ENCODE results near the gene ZSCAN30. TPM values are rescaled to one million over a fixed set of nuclear protein-coding genes. Genes with fewer than 3 reads are reported as not detected.
"Not testable (repeated sequence)": the region's sequence is repeated elsewhere in the genome, so short reads cannot be mapped to it uniquely, and the experiment has no call there.

ZSCAN30 gene
- total RNA-seq, 2 experiments from 2014 or later, result 24.2 to 25.4 TPM

DNA sequence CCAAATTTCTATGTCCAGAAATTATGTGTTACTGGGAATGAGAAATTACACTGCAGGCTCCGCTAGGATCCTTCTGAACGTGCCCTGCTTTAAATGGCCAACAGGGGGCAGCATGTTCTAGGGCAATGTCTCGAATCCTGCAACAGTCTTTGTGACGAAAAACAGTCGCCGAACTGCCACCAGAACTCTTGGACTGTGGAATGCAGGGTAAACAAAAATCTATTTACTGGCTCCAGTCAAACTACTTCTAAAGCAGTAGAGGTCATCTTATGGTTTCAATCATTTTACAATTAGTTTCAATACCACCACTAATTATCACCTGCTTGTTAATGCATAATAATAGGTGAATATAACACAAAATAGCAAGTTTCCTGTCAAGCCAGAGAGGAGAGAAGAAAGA lies 59.0 kb downstream of the ZSCAN30 start:
- DNase-seq, result peak; percentile 87
- intact Hi-C loops (cut with DNase I, micrococcal nuclease), result loop anchor here (1.0 to 2.0 kb wide), 4 partner anchors 9 to 224 kb away; no protein-coding TSS in a partner anchor

DNA sequence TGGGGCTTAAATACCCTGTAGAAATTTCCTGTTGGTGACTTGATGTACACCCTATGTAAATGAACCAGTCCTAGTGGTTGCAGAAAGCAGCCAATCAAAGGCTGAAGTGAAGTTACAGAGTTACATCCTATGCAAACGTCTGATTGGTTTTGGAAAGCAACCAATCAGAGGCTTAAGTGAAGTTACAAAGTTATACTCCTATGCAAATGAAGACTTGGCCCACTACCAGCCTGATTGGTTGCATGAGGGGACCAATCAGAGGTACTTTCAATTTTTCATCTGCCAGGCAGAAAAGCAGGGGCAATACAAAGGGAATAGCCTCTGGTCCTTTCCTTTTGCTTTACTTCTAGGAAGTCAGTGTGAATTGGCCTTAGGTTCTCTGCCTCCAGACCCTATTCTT lies 62.8 kb downstream of the ZSCAN30 start:
- DNase-seq (no peak), ATAC-seq (no peak)
- H3K27ac Mint-ChIP-seq, result no peak overlapping the region
- H3K36me3 Mint-ChIP-seq (ENCODE audit: low read depth), result no peaks in the 10 kb centered on the region
- intact Hi-C loops (cut with DNase I, micrococcal nuclease), result no loop called here
- ChIA-PET CTCF (no interaction called here), POLR2A (no interaction called here)
- peaks cover 2% of the 10 kb centered on the region for H3K27me3 Mint-ChIP-seq
- peaks cover 3% of the 10 kb centered on the region for H3K4me1 Mint-ChIP-seq
- no peaks in the 10 kb centered on the region for H3K9me3 Mint-ChIP-seq (ENCODE audit: low read depth)
- no peak overlapping the region for H3K4me3 Mint-ChIP-seq

More for the DNA sequence above, 59.0 kb downstream of the ZSCAN30 start:
- CTCF ChIA-PET, result interaction anchor here (0.6 to 3.9 kb wide), 18 partner anchors 9 to 499 kb away, joined by 3 to 25 read pairs (median 4); partner anchors contain the start of genes ZNF397 and ZSCAN30
- Mint-ChIP-seq H3K27me3 (peaks cover 2% of the 10 kb centered on the region), H3K4me1 (peaks cover 3% of the 10 kb centered on the region), H3K27ac (no peak overlapping the region), H3K36me3 (ENCODE audit: low read depth) (no peaks in the 10 kb centered on the region), H3K4me3 (peak overlapping the region; percentile 48), H3K9me3 (ENCODE audit: low read depth) (no peaks in the 10 kb centered on the region)
- POLR2A ChIA-PET, result no interaction called here
- peak; percentile 94 for ATAC-seq

DNA sequence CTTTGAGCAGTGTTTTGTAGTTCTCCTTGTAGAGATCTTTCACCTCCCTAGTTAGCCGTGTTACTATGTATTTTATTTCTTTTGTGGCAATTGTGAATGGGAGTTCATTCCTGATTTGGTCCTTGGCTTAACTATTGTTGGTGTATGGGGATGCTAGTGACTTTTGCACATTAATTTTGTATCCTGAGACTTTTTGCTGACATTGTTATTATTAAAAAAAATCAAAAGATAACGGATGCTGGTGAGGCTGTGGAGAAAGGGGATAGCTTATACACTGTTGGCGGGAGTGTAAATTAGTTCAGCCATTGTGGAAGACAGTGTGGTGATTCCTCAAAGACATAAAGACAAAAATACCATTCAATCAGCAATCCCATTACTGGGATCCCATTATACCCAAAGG lies 66.2 kb downstream of the ZSCAN30 start:
- H3K27ac Mint-ChIP-seq, result no peak overlapping the region
- no peak overlapping the region for H3K4me3 Mint-ChIP-seq
- CTCF ChIA-PET, result no interaction called here
- POLR2A ChIA-PET, result no interaction called here
- intact Hi-C loops (cut with DNase I, micrococcal nuclease), result no loop called here
- no peaks in the 10 kb centered on the region for H3K36me3 Mint-ChIP-seq (ENCODE audit: low read depth)
- DNase-seq (no peak), ATAC-seq (no peak)
- H3K9me3 Mint-ChIP-seq (ENCODE audit: low read depth), result no peaks in the 10 kb centered on the region
- no peaks in the 10 kb centered on the region for H3K4me1 Mint-ChIP-seq
- no peaks in the 10 kb centered on the region for H3K27me3 Mint-ChIP-seq

DNA sequence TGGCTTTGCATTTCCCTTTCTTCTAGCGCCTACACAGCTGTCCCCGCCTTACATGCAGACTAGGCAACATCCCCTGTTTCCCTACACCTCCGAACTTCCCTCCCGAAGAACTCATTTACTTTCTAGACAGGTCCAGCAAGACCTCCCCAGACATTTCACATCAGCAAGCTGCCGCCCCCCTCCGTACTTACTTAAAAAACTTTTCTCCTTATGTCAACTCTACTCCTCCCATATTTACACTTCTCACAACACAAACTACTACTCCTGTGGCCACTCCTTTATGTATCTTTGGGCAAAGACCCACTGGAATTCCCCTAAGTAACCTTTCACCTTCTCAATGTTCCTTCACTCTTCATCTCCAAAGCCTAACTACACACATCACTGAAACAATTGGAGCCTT lies 69.6 kb downstream of the ZSCAN30 start:
- Mint-ChIP-seq H3K4me1 (no peaks in the 10 kb centered on the region), H3K36me3 (ENCODE audit: low read depth) (no peaks in the 10 kb centered on the region), H3K27ac (no peak overlapping the region), H3K27me3 (no peaks in the 10 kb centered on the region), H3K9me3 (ENCODE audit: low read depth) (no peaks in the 10 kb centered on the region), H3K4me3 (no peak overlapping the region)
- DNase-seq (no peak), ATAC-seq (no peak)
- ChIA-PET POLR2A (no interaction called here), CTCF (interaction anchor here (0.8 kb wide), 1 partner anchor 11 kb away, joined by 3 read pairs; no protein-coding TSS in a partner anchor)
- intact Hi-C loops (cut with DNase I, micrococcal nuclease), result no loop called here

DNA sequence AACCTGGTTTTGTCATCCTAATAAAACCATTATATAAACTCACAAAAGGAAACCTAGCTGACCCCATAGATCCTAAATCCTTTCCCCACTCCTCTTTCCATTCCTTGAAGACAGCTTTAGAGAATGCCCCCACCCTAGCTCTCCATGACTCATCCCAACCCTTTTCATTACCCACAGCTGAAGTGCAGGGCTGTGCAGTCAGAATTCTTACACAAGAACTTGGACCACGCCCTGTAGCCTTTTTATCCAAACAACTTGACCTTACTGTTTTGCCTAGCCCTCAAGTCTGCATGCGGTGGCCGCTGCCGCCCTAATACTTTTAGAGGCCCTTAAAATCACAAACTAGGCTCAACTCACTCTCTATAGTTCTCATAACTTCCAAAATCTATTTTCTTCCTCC lies 70.7 kb downstream of the ZSCAN30 start:
- POLR2A ChIA-PET; ATAC-seq; DNase-seq; H3K27ac Mint-ChIP-seq; H3K4me1 Mint-ChIP-seq; H3K36me3 Mint-ChIP-seq (ENCODE audit: low read depth); H3K27me3 Mint-ChIP-seq; H3K4me3 Mint-ChIP-seq; intact Hi-C loops (cut with DNase I, micrococcal nuclease); H3K9me3 Mint-ChIP-seq (ENCODE audit: low read depth): not testable (repeated sequence)
- CTCF ChIA-PET, result interaction anchor here (0.6 kb wide), 1 partner anchor 11 kb away, joined by 3 read pairs; no protein-coding TSS in a partner anchor

DNA sequence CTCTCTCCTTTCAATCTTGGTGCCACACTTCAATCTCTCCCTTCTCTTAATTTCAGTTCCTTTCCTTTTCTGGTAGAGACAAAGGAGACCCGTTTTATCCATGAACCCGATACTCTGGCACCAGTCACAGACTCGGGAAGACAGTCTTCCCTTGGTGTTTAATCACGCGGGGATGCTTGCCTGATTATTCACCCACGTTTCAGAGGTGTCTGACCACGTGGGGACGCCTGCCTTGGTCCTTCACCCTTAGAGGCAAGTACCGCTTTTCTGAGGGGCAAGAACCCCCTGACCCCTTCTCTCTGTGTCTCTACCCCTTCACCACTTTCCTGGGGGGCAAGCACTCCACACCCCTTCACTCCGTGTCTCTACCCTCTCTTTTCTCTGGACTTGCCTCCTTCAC lies 73.4 kb downstream of the ZSCAN30 start:
- ATAC-seq; H3K4me3 Mint-ChIP-seq; H3K9me3 Mint-ChIP-seq (ENCODE audit: low read depth); intact Hi-C loops (cut with DNase I, micrococcal nuclease); H3K27me3 Mint-ChIP-seq; H3K27ac Mint-ChIP-seq; DNase-seq; CTCF ChIA-PET; POLR2A ChIA-PET; H3K36me3 Mint-ChIP-seq (ENCODE audit: low read depth); H3K4me1 Mint-ChIP-seq: not testable (repeated sequence)

DNA sequence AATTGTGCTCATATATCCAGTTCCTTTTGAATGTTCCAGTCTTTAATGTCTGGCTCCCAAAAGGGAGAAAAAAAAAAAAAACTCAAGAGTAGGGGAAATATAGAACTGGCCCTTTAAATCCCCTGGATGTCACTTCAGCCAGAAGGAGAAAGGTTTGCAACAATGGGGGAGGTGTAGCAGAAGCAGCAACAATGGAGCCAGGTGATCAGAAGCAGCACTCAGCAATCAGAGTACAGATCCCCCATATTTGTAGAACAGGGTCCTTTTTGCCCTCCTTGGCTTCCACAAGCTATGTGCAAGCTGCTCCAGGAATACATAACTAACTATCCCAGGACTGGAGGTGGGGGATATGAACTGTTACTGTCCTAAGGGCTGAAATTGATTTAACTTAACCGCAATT lies 75.0 kb downstream of the ZSCAN30 start:
- Mint-ChIP-seq H3K27me3 (no peaks in the 10 kb centered on the region), H3K27ac (no peak overlapping the region), H3K36me3 (ENCODE audit: low read depth) (no peaks in the 10 kb centered on the region), H3K4me1 (no peaks in the 10 kb centered on the region), H3K9me3 (ENCODE audit: low read depth) (no peaks in the 10 kb centered on the region), H3K4me3 (no peak overlapping the region)
- POLR2A ChIA-PET, result no interaction called here
- DNase-seq (no peak), ATAC-seq (no peak)
- CTCF ChIA-PET, result interaction anchor here (0.6 kb wide), 1 partner anchor 78 kb away, joined by 3 read pairs; no protein-coding TSS in a partner anchor
- intact Hi-C loops (cut with DNase I, micrococcal nuclease), result no loop called here

DNA sequence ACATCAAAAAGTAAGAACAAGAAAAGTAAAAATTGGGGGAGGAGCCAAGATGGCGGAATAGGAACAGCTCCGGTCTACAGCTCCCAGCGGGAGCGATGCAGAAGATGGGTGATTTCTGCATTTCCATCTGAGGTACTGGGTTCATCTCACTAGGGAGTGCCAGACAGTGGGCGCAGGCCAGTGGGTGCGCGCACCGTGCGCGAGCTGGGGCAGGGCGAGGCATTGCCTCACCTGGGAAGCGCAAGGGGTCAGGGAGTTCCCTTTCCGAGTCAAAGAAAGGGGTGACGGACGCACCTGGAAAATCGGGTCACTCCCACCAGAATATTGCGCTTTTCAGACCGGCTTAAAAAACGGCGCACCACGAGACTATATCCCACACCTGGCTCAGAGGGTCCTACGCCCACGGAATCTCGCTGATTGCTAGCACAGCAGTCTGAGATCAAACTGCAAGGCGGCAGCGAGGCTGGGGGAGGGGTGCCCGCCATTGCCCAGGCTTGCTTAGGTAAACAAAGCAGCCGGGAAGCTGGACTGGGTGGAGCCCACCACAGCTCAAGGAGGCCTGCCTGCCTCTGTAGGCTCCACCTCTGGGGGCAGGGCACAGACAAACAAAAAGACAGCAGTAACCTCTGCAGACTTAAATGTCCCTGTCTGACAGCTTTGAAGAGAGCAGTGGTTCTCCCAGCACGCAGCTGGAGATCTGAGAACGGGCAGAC lies 84.1 kb downstream of the ZSCAN30 start:
- POLR2A ChIA-PET, H3K4me3 Mint-ChIP-seq, H3K27me3 Mint-ChIP-seq: not testable (repeated sequence)

DNA sequence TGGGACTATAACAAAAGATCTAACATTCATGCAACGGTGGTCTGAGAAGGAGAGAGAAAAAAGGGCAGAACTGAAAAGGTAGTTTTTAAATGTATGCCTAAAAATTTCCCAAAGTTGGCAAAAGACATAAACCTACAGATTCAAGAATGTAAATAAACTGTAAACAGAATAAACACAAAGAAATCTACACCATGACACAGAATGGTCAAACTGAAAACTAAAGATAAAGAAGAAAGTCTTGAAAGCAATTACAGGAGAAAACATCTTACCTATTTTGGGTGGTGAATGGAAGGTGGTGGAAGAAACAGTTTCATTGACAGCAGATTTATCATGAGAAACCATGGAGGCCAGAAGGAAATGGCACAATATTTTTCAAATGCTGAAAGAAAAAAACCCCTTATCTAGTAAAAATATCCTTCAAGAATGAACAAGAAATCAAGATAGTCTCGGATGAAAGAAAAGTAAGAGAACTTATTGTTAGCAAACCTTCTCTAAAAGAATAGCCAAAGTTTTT lies 84.8 kb downstream of the ZSCAN30 start:
- ChIA-PET POLR2A (no interaction called here), CTCF (no interaction called here)
- Mint-ChIP-seq H3K36me3 (ENCODE audit: low read depth) (no peaks in the 10 kb centered on the region), H3K27ac (no peak overlapping the region), H3K4me1 (no peaks in the 10 kb centered on the region), H3K27me3 (no peaks in the 10 kb centered on the region), H3K4me3 (no peak overlapping the region), H3K9me3 (ENCODE audit: low read depth) (peaks cover 5% of the 10 kb centered on the region)
- intact Hi-C loops (cut with DNase I, micrococcal nuclease), result no loop called here
- DNase-seq (no peak), ATAC-seq (no peak)

More for the DNA sequence above, 84.1 kb downstream of the ZSCAN30 start:
- DNase-seq; ATAC-seq; H3K36me3 Mint-ChIP-seq (ENCODE audit: low read depth); intact Hi-C loops (cut with DNase I, micrococcal nuclease); CTCF ChIA-PET; H3K4me1 Mint-ChIP-seq; H3K9me3 Mint-ChIP-seq (ENCODE audit: low read depth); H3K27ac Mint-ChIP-seq: not testable (repeated sequence)

DNA sequence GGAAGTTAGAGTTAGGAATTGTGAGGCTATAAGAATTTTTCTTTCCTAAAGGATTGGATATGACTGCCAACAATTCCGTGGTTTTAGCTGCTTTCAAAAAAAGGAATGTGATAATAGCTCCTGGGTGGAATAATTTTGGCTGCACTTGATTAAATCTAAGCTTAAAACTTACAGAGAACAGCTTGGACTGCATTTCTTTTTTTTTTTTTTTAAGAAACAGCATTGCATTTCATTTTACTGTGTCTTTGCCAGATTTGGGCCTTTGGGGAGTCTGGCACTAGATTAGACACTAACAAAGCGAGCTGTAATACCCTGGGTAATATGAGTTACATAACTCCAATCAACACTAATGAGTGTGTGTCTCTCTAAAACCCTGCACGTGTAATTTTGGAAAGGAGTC lies 87.0 kb downstream of the ZSCAN30 start:
- POLR2A ChIA-PET, result no interaction called here
- DNase-seq (no peak), ATAC-seq (no peak)
- H3K27me3 Mint-ChIP-seq, result no peaks in the 10 kb centered on the region
- H3K9me3 Mint-ChIP-seq (ENCODE audit: low read depth), result peaks cover 5% of the 10 kb centered on the region
- CTCF ChIA-PET, result interaction anchor here (1.1 kb wide), 1 partner anchor 10 kb away, joined by 4 read pairs; no protein-coding TSS in a partner anchor
- H3K36me3 Mint-ChIP-seq (ENCODE audit: low read depth), result no peaks in the 10 kb centered on the region
- no peak overlapping the region for H3K27ac Mint-ChIP-seq
- intact Hi-C loops (cut with DNase I, micrococcal nuclease), result no loop called here
- H3K4me1 Mint-ChIP-seq, result no peaks in the 10 kb centered on the region
- H3K4me3 Mint-ChIP-seq, result no peak overlapping the region

DNA sequence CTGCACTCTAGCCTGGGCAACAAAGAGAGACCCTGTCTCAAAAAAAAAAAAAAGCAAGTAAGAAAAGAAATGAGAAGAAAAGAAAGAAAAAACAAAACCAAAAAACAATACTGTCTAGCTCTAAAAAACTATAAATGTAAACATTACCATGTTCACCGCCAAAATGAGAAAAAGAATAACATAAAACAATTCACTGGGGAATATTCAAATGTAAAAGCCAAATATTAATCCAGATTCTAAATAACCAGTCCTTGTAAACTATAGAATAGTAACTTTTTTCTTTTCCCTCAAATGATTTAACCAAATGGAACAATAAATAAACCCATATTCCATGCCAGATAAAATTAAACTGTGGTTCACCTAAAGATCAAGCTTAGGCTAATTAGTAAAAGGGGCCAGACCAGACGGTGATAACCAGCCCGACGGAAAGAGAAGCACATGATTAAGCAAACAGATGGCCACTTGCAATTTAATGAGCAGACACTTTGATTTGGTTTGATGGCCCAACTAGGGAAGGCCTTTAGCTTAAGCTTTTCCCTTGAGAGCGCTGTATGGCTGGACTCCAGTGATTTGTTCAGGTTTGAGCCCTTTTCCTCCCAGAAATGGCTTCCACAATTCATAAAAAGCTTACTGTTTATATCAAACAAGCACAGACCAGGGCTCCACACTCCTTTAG lies 88.6 kb downstream of the ZSCAN30 start:
- ChIA-PET CTCF (interaction anchor here (1.3 kb wide), 1 partner anchor 180 kb away, joined by 3 read pairs; no protein-coding TSS in a partner anchor), POLR2A (no interaction called here)
- no peak overlapping the region for H3K27ac Mint-ChIP-seq
- peaks cover 5% of the 10 kb centered on the region for H3K9me3 Mint-ChIP-seq (ENCODE audit: low read depth)
- DNase-seq (no peak), ATAC-seq (no peak)
- H3K4me1 Mint-ChIP-seq, result no peaks in the 10 kb centered on the region
- no peak overlapping the region for H3K4me3 Mint-ChIP-seq
- intact Hi-C loops (cut with DNase I, micrococcal nuclease), result no loop called here
- no peaks in the 10 kb centered on the region for H3K27me3 Mint-ChIP-seq
- H3K36me3 Mint-ChIP-seq (ENCODE audit: low read depth), result no peaks in the 10 kb centered on the region

Data from activated CD4-positive, alpha-beta T cell treated with anti-CD3 and anti-CD28 coated beads for 36 hours (primary cell).